MV-4-11 (cell line): ENCODE results near the gene TTC23.

Source experiments
- DNase-seq: peaks from one replicate; lab custom pipeline; 2025; lab: John Stamatoyannopoulos, UW

Gene TTC23

GRCh38 chr15:99137877-99138276 is 111.5 kb downstream of the TTC23 start:
- DNase-seq: no peak

DNA sequence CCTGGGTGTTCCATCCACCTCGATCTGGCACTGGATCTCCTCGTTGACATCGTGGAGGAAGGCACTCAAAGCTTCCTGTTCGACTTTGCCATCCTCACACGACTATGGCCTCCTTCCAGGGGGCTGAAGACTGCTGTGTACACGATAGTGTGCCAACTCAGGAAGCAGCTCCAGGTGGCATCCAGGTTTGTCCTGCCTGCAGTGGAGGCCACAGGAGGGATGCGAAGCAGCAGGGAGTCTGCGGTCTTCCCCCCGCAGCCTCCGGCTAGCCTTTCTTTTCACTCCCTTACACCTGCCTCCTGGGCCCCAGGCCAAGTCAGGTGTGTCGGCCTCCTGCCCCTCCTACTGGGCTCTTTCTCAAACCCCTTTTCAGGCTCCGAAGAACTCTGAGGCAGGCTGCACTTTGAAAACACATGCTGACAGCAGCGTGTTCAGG is 112.3 kb downstream of the TTC23 start:
- no peak for DNase-seq

DNA sequence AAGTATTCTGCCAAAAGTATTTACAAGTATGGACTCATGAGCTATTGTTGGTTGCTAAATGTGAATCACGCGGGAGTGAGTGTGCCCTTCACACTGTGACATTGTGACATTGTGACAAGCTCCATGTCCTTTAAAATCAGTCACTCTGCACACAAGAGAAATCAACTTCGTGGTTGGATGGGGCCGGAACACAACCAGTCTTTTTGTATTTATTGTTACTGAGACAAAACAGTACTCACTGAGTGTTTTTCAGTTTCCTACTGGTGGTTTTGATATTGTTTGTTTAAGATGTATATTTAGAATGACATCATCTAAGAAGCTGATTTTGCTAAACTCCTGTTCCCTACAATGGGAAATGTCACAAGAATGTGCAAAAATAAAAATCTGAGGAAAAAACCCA is 114.2 kb downstream of the TTC23 start:
- no peak for DNase-seq

DNA sequence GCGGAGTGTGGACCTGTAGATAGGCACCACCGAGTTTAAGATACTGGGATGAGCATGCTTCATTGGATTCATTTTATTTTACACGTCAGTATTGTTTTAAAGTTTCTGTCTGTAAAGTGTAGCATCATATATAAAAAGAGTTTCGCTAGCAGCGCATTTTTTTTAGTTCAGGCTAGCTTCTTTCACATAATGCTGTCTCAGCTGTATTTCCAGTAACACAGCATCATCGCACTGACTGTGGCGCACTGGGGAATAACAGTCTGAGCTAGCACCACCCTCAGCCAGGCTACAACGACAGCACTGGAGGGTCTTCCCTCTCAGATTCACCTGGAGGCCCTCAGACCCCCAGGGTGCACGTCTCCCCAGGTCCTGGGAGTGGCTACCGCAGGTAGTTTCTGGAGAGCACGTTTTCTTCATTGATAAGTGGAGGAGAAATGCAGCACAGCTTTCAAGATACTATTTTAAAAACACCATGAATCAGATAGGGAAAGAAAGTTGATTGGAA is 115.0 kb downstream of the TTC23 start:
- no peak for DNase-seq

DNA sequence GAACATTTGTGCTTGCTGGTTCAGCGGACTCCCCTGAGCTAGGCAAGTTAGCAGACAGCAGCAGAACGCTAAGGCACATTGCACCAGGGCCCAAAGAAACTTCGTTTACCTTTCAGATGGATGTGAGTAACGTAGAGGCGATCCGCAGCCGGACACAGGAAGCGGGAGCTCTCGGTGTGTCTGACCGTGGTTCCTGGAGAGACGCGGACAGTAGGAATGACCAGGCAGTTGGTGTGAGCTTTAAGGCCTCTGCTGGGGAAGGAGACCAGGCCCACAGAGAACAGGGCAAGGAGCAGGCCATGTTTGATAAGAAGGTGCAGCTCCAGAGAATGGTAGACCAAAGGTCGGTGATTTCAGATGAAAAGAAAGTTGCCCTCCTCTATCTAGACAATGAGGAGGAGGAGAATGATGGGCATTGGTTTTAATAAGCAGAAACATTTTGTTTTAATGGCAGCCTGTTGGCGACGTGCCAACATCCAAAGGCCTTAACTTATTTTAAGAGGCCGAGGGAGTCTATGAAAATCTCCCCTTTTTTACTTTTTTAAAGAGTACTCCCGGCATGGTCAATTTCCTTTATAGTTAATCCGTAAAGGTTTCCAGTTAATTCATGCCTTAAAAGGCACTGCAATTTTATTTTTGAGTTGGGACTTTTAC is 116.6 kb downstream of the TTC23 start:
- DNase-seq: no peak

DNA sequence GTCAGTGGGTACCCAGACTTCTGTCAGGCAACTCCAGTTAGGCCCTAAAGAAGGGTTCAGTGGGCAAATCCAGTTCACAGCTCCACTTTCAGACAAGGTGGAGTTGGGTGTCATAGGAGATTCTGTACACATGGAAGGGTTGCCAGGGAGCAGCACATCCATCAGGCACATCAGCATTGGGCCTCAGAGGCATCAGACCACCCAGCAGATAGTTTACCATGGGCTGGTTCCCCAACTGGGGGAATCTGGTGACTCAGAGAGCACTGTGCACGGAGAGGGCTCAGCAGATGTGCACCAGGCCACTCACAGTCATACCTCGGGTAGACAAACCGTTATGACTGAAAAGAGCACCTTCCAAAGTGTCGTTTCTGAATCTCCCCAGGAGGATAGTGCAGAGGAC is 117.3 kb downstream of the TTC23 start:
- DNase-seq: no peak

GRCh38 chr15:99131441-99132023 is 117.8 kb downstream of the TTC23 start:
- DNase-seq: no peak

DNA sequence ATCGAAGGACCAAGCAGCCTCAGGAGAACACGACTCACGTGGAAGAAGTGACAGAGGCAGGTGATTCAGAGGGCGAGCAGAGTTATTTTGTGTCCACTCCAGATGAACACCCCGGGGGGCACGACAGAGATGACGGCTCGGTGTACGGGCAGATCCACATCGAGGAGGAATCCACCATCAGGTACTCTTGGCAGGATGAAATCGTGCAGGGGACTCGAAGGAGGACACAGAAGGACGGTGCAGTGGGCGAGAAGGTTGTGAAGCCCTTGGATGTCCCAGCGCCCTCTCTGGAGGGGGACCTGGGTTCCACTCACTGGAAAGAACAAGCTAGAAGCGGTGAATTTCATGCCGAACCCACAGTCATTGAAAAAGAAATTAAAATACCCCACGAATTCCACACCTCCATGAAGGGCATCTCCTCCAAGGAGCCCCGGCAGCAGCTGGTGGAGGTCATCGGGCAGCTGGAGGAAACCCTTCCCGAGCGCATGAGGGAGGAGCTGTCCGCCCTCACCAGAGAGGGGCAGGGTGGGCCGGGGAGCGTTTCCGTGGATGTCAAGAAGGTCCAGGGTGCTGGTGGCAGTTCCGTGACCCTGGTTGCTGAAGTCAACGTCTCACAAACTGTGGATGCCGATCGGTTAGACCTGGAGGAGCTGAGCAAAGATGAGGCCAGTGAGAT is 118.5 kb downstream of the TTC23 start:
- no peak for DNase-seq

- DNase-seq: no peak
Observed at GRCh38 chr15:99130314-99130713, 119.1 kb downstream of the TTC23 start.

DNA sequence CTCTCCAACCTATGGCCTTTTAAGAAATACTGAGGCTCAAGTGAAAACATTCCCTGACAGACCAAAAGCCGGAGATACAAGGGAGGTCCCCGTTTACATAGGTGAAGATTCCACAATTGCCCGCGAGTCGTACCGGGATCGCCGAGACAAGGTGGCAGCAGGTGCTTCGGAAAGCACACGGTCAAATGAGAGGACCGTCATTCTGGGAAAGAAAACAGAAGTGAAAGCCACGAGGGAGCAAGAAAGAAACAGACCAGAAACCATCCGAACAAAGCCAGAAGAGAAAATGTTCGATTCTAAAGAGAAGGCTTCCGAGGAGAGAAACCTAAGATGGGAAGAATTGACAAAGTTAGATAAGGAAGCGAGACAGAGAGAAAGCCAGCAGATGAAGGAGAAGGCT is 119.7 kb downstream of the TTC23 start:
- DNase-seq: no peak

- DNase-seq: no peak
Observed at GRCh38 chr15:99128411-99128810, 121.0 kb downstream of the TTC23 start.

GRCh38 chr15:99127773-99128172 is 121.6 kb downstream of the TTC23 start:
- DNase-seq: no peak

GRCh38 chr15:99126930-99127329 is 122.5 kb downstream of the TTC23 start:
- no peak for DNase-seq

DNA sequence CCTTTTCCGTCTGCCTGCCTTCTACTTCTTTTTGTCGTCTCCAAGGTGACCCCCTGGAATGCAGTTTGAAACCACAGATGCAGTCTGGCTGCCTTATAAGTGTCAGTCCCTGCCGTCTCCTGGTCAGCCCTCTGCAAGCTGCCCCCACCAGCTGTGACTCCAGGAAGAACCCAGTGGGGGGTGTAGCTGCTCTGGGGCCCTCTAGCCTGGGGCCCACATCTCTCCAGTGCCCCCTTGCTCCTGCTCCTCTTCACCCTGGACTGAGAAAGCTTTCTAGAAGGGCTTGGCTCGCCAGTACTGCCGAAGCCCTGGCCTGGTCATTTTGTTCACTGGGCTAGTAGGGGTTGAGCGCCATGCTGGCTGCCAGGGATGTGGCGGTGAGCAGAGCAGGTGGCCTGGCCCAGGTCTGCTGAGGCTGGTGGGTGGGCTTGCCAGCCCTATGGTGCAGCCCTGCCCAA is 123.2 kb downstream of the TTC23 start:
- no peak for DNase-seq

GRCh38 chr15:99125061-99125891 is 124.1 kb downstream of the TTC23 start:
- no peak for DNase-seq

- peak; percentile 50 for DNase-seq
Observed at GRCh38 chr15:99124641-99125040, 124.7 kb downstream of the TTC23 start.

DNA sequence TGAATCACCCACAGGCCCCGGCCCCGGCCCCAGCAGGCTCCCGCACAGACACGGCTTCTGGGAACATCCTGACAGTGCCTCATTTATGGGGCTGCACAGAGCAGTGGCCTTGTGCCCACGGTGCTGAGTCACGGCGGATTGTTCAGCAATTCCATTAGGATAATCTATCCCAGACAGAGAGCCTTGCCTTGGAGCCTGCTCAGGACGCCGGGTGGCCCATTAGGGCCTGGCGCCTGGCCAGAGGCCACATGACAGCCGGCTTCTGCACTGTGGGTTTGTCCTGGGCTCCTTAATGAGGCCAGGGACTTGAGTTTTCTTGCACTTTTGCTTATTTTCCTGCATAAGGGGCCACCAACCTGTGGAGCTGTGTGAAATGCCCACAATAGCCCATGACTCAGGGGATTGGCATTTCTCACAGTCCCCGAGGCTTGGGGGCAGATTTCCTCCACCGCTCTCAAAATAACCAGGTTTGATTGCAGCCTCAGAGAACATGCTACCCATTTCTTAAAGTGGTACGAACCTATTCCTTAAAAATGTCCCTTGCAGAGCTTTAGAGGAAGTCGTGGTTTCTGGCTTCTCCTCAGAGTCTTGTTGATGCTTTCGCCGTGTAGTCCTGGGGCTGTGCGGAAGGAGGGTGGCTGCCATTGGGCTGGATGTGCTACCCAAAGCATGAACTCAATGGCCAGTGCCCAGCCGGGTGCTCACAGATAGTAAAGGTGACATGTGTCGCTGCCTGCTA is 125.5 kb downstream of the TTC23 start:
- DNase-seq: peak; percentile 90

DNA sequence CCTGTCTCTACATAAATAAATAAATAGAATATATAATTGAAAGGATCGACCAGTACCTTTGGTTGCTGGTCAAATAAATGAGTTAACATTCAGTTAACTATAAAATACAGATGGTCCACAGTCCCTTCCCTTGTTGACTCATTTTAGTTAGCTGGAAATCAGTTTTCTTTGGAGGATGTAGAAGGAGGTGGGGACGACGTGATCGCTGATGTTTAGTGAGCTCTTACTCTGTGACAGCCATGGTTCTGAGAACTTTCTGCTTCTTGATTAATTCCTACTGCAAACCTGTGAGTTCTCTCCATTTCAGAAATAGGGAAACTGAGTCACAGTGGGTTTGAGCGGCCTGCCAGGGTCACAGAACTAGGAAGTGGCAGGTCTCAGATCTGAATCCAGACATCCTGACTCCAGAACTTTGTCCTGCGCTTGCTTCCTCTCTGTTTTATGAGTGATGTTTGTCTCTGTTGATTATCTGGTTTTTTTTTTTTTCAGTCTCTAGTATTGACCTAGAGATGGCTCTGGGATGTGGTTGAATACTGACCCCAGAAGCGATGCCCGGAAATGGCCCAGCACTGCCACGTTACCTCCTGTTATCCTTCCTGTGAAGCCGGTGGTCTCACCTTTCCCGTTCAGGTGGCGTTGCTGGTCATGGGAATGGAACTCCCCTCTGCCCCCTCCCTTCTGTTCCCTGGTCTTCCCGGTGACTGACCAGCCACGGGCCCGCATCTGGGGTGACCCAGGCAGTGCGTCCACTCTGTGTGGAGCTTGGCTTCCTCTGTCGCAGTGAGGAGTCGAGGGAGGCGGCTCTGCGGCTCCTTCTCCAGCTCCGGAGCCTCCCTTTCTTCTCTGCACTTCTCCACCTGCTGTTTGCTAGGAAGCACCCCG is 126.3 kb downstream of the TTC23 start:
- DNase-seq: no peak

- DNase-seq: no peak
Observed at GRCh38 chr15:99121691-99122410, 127.5 kb downstream of the TTC23 start.

DNA sequence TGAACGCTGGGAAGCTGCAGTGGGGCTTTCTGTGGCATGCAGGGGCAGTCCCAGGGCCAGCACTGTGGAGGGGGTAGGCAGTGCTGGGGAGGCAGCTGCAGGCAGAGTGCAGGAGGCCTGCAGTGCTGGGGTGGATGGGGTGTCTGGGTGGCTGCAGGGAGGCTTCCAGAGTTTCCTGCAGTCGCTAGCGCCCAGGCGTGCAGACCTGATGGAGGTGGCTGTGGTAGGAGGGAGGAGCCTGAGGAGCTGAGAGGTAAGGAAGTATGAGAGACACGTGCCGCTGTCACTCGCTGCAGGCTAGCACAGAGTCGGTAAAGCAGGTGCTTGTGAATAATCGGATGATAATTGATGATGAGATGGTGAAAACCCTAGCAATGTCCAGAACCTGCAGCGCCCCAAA is 128.2 kb downstream of the TTC23 start:
- no peak for DNase-seq
